Neural cell (in vitro differentiated cells): Measurements from ENCODE around the gene CCDC28A. TPM values are rescaled to one million over a fixed set of nuclear protein-coding genes. Genes with fewer than 3 reads are reported as not detected.

Experiments used
- H2AFZ ChIP-seq: fragments of 200-600, 300-800 bp; sonication (generic), shearing (Covaris generic); 2 replicates; pipeline ENCODE4 v1.6.0; 2014; ENCODE audit warnings: low read depth, mild to moderate bottlenecking, antibody characterized with exemption, low read length, moderate library complexity
- H3F3A ChIP-seq: fragments of 200-600 bp; shearing (Covaris generic); 2 replicates; pipeline ENCODE4 v1.6.1; 2016; ENCODE audit warnings: mild to moderate bottlenecking, moderate library complexity, mixed read lengths, antibody characterized with exemption, low read length; ENCODE audit not compliant: insufficient read depth, poor library complexity, severe bottlenecking
- H3K27ac ChIP-seq: fragments of 200-600, 300-800 bp; sonication (generic), shearing (Covaris generic); 2 replicates; pipeline ENCODE4 v1.5.1; 2014; ENCODE audit warnings: mild to moderate bottlenecking, low read length, moderate library complexity
- H3K27me3 ChIP-seq: fragments of 300-800, 200-600 bp; sonication (generic), shearing (Covaris generic); 2 replicates; pipeline ENCODE4 v1.6.0; 2014; ENCODE audit warnings: mild to moderate bottlenecking, low read depth, low read length, moderate library complexity; ENCODE audit not compliant: insufficient read depth
- H3K36me3 ChIP-seq: fragments of 300-800, 200-600 bp; sonication (generic), shearing (Covaris generic); 2 replicates; pipeline ENCODE4 v1.5.1; 2014; ENCODE audit warnings: mild to moderate bottlenecking, antibody characterized with exemption, low read length, moderate library complexity; ENCODE audit not compliant: insufficient read depth
- H3K4me2 ChIP-seq: fragments of 300-800, 200-600 bp; sonication (generic), shearing (Covaris generic); 2 replicates; pipeline ENCODE4 v1.6.0; 2014; ENCODE audit warnings: mild to moderate bottlenecking, low read length
- H3K4me3 ChIP-seq: fragments of 300-800, 200-600 bp; sonication (generic), shearing (Covaris generic); 2 replicates; pipeline ENCODE4 v1.5.1; 2014; ENCODE audit warnings: mild to moderate bottlenecking, low read length, moderate library complexity
- H3K79me2 ChIP-seq: fragments of 200-600 bp; shearing (Covaris generic); replicated peaks from 2 replicates; pipeline ENCODE4 v1.6.0; 2014; ENCODE audit warnings: mild to moderate bottlenecking, low read length, moderate library complexity; ENCODE audit not compliant: insufficient read depth
- H3K9ac ChIP-seq: fragments of 300-800, 200-600 bp; sonication (generic), shearing (Covaris generic); 2 replicates; pipeline ENCODE4 v1.6.1; 2016; ENCODE audit warnings: mild to moderate bottlenecking, low read length, mixed read lengths
- H3K9me2 ChIP-seq: fragments of 200-600 bp; shearing (Covaris generic); 2 replicates; pipeline ENCODE4 v1.6.1; 2016; ENCODE audit warnings: mild to moderate bottlenecking, low read length, mixed read lengths; ENCODE audit not compliant: insufficient read depth
- H3K9me3 ChIP-seq: fragments of 200-600, 300-800 bp; sonication (generic), shearing (Covaris generic); 2 replicates; pipeline ENCODE4 v1.6.1; 2016; ENCODE audit warnings: mild to moderate bottlenecking, mixed run types, low read length, moderate library complexity, mixed read lengths
- H4K20me1 ChIP-seq: fragments of 200-600 bp; shearing (Covaris generic); 2 replicates; pipeline ENCODE4 v1.6.1; 2016; ENCODE audit warnings: mild to moderate bottlenecking, mixed run types; ENCODE audit not compliant: insufficient read depth
- CTCF ChIP-seq: fragments of 450-650 bp; IDR thresholded peaks from 2 replicates; pipeline ENCODE4 v1.5.1; 2014; ENCODE audit warnings: antibody characterized with exemption, mild to moderate bottlenecking, moderate library complexity; ENCODE audit not compliant: poor library complexity, severe bottlenecking
- EP300 ChIP-seq: fragments of 450-650 bp; conservative IDR thresholded peaks from 2 replicates; pipeline ENCODE4 v1.6.1; 2014; ENCODE audit warnings: antibody characterized with exemption, mild to moderate bottlenecking, moderate library complexity; ENCODE audit not compliant: poor library complexity, severe bottlenecking
- EZH2 ChIP-seq: fragments of 200-600, 300-800 bp; shearing (Covaris generic), sonication (generic); IDR thresholded peaks from 2 replicates; pipeline ENCODE4 v1.6.1; 2014; ENCODE audit warnings: antibody characterized with exemption, low read length, borderline replicate concordance, mild to moderate bottlenecking; ENCODE audit not compliant: insufficient read depth, poor library complexity, severe bottlenecking
- MXI1 ChIP-seq: fragments of 450-650 bp; conservative IDR thresholded peaks from 2 replicates; pipeline ENCODE4 v1.6.1; 2014; ENCODE audit warnings: antibody characterized with exemption, mild to moderate bottlenecking; ENCODE audit not compliant: poor library complexity, severe bottlenecking
- POLR2AphosphoS5 ChIP-seq: IDR thresholded peaks from 2 replicates; pipeline ENCODE4 v1.6.1; 2012
- RAD21 ChIP-seq: fragments of 450-650 bp; conservative IDR thresholded peaks from 2 replicates; pipeline ENCODE4 v1.6.1; 2014; ENCODE audit warnings: antibody characterized with exemption, mild to moderate bottlenecking, moderate library complexity
- REST ChIP-seq: IDR thresholded peaks from 2 replicates; pipeline ENCODE4 v1.6.1; 2012; ENCODE audit warnings: borderline replicate concordance
- SMC3 ChIP-seq: fragments of 450-650 bp; conservative IDR thresholded peaks from 2 replicates; pipeline ENCODE4 v1.6.1; 2014; ENCODE audit warnings: antibody characterized with exemption, mild to moderate bottlenecking, moderate library complexity; ENCODE audit not compliant: poor library complexity
- TAF1 ChIP-seq: IDR thresholded peaks from 2 replicates; pipeline ENCODE4 v1.6.1; 2012; ENCODE audit warnings: low read depth
- polyA plus RNA-seq: library from polyadenylated mRNA; depleted of rRNA; stranded (reverse); fragments of >200 nt; gene quantifications from 2 replicates; pipeline ENCODE4 v1.2.3, GENCODE V29; 2014

The CCDC28A gene
- polyA plus RNA-seq, 1 donor from 2014 or later: 10.6 TPM

- H3K9me3 ChIP-seq: no peaks in the 10 kb centered on the region
- no peaks in the 10 kb centered on the region for H3K36me3 ChIP-seq
- H2AFZ ChIP-seq: no peak overlapping the region
- no peak overlapping the region for H3K4me3 ChIP-seq
- H4K20me1 ChIP-seq: no peaks in the 10 kb centered on the region
- no peak overlapping the region for H3K27ac ChIP-seq
- H3F3A ChIP-seq: no peaks in the 10 kb centered on the region
- H3K79me2 ChIP-seq: no peaks in the 10 kb centered on the region
- H3K9me2 ChIP-seq: no peaks in the 10 kb centered on the region
- no peak overlapping the region for H3K4me2 ChIP-seq
- H3K27me3 ChIP-seq: peaks cover 6% of the 10 kb centered on the region
- no peak overlapping the region for H3K9ac ChIP-seq
- TF ChIP-seq POLR2AphosphoS5 (no peak), EP300 (peak; percentile 45), CTCF (peak; percentile 20)
Measured at GRCh38 chr6:138800377-138801150, 27.0 kb downstream of the CCDC28A start.

- TF ChIP-seq CTCF (no peak), RAD21 (no peak), POLR2AphosphoS5 (no peak), EP300 (no peak), EZH2 (no peak), MXI1 (no peak), TAF1 (no peak), SMC3 (no peak), REST (no peak)
- no peak overlapping the region for H3K4me2 ChIP-seq
Measured at GRCh38 chr6:138803331-138803730, 29.8 kb downstream of the CCDC28A start.

More at GRCh38 chr6:138803331-138803730, 29.8 kb downstream of the CCDC28A start:
- Histone ChIP-seq H4K20me1 (no peaks in the 10 kb centered on the region), H3K9me2 (no peaks in the 10 kb centered on the region), H2AFZ (no peak overlapping the region), H3K36me3 (no peaks in the 10 kb centered on the region), H3K4me3 (no peak overlapping the region), H3K27ac (no peak overlapping the region), H3K9me3 (no peaks in the 10 kb centered on the region), H3F3A (no peaks in the 10 kb centered on the region), H3K79me2 (no peaks in the 10 kb centered on the region), H3K9ac (no peak overlapping the region), H3K27me3 (no peaks in the 10 kb centered on the region)
